Breast epithelium (tissue), 4 donors: Measurements from ENCODE around the gene TMEM79. TPM values are rescaled to one million over a fixed set of nuclear protein-coding genes. Genes with fewer than 3 reads are reported as not detected.

ENCODE experiments used
- DNase-seq, 2 donors: peaks; one replicate each; pipeline ENCODE4 v3.0.0-alpha.2; 2019; ENCODE audit warnings: low spot score in 2 of 2
- H3K27ac ChIP-seq, 2 donors: fragments of 200-600 bp; sonication (generic) in 1 of 2; one replicate each; pipeline ENCODE4 v1.5.1; 2016 to 2019; ENCODE audit warnings: mild to moderate bottlenecking in 1 of 2
- H3K27me3 ChIP-seq, 2 donors: fragments of 200-600 bp; sonication (generic) in 1 of 2; one replicate each; pipeline versions ENCODE4 v1.5.1 to v1.6.0; 2017 to 2019; ENCODE audit warnings: control low read depth in 1 of 2, mild to moderate bottlenecking in 1 of 2
- H3K36me3 ChIP-seq: fragments of 200-600 bp; one replicate; pipeline ENCODE4 v1.5.1; 2019
- H3K4me1 ChIP-seq, 2 donors: fragments of 200-600 bp; sonication (generic); one replicate each; pipeline ENCODE4 v1.5.1; 2016 to 2019; ENCODE audit warnings: control low read depth in 1 of 2
- H3K4me3 ChIP-seq, 3 donors: fragments of 200-600 bp; sonication (generic); 1 replicate in 2 of 3; 2 replicates in 1 of 3; pipeline ENCODE4 v1.5.1; 2016 to 2019; ENCODE audit warnings: mild to moderate bottlenecking in 3 of 3, moderate library complexity in 2 of 3
- H3K9me3 ChIP-seq, 2 donors: fragments of 200-600 bp; sonication (generic) in 1 of 2; one replicate each; pipeline ENCODE4 v1.5.1; 2016 to 2019; ENCODE audit warnings: control low read depth in 1 of 2
- POLR2A ChIP-seq: fragments of 450-650 bp; IDR thresholded peaks from one replicate; pipeline ENCODE4 v1.6.1; 2016; ENCODE audit warnings: antibody characterized with exemption, mild to moderate bottlenecking, moderate library complexity
- POLR2AphosphoS5 ChIP-seq, 3 donors: sonication (generic); formaldehyde crosslinking; IDR thresholded peaks; one replicate each; pipeline ENCODE4 v1.6.1; 2017; ENCODE audit warnings: antibody characterized with exemption in 3 of 3
- intact Hi-C: fragments of 100-400 bp; cut with DNase I; formaldehyde crosslinking; loops from one replicate; pipeline ENCODE4 v1.15.1; 2023; ENCODE audit warnings: low total_unique reads
- total RNA-seq, 3 donors: library from RNA; depleted of rRNA; stranded (reverse); fragments of >200 nt; gene quantifications; one replicate each; pipeline ENCODE4 v1.1.0, GENCODE V29; 2016
- TF ChIP-seq, protein P1 (sequence below), 3 donors: fragments of 450-650 bp; IDR thresholded peaks; one replicate each; pipeline ENCODE4 v1.5.1; 2016 to 2017; ENCODE audit warnings: antibody characterized with exemption in 3 of 3, mild to moderate bottlenecking in 3 of 3, moderate library complexity in 3 of 3

Gene TMEM79
- total RNA-seq, 3 donors from 2014 or later: 1.3 to 7.8 (median 4.9) TPM

DNA sequence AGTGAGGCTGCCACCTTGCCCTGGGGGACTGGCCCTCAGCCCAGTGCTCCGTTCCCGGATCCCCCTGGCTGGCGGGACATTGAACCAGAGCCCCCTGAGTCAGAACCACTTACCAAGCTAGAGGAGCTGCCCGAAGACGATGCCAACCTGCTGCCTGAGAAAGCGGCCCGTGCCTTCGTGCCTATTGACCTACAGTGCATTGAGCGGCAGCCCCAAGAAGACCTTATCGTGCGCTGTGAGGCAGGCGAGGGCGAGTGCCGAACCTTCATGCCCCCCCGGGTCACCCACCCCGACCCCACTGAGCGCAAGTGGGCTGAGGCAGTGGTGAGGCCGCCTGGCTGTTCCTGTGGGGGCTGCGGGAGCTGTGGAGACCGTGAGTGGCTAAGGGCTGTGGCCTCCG lies 1.3 kb downstream of the TMEM79 start:
- TF ChIP-seq POLR2A (no peak), POLR2AphosphoS5 (IDR thresholded peaks at IDR 0.05) (no peak)
- TF ChIP-seq, protein P1, sequence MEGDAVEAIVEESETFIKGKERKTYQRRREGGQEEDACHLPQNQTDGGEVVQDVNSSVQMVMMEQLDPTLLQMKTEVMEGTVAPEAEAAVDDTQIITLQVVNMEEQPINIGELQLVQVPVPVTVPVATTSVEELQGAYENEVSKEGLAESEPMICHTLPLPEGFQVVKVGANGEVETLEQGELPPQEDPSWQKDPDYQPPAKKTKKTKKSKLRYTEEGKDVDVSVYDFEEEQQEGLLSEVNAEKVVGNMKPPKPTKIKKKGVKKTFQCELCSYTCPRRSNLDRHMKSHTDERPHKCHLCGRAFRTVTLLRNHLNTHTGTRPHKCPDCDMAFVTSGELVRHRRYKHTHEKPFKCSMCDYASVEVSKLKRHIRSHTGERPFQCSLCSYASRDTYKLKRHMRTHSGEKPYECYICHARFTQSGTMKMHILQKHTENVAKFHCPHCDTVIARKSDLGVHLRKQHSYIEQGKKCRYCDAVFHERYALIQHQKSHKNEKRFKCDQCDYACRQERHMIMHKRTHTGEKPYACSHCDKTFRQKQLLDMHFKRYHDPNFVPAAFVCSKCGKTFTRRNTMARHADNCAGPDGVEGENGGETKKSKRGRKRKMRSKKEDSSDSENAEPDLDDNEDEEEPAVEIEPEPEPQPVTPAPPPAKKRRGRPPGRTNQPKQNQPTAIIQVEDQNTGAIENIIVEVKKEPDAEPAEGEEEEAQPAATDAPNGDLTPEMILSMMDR (IDR thresholded peaks at IDR 0.05): no peak
- intact Hi-C loops: no loop called here
- no peaks in the 10 kb centered on the region for H3K36me3 ChIP-seq
- H3K4me1 ChIP-seq: peaks cover 0 to 18% of the 10 kb centered on the region in 2 donors
- DNase-seq: no peak
- H3K9me3 ChIP-seq: no peaks in the 10 kb centered on the region
- no peaks in the 10 kb centered on the region for H3K27me3 ChIP-seq
- no peak overlapping the region for H3K4me3 ChIP-seq
- peak overlapping the region; percentile 57 to 60 for H3K27ac ChIP-seq

DNA sequence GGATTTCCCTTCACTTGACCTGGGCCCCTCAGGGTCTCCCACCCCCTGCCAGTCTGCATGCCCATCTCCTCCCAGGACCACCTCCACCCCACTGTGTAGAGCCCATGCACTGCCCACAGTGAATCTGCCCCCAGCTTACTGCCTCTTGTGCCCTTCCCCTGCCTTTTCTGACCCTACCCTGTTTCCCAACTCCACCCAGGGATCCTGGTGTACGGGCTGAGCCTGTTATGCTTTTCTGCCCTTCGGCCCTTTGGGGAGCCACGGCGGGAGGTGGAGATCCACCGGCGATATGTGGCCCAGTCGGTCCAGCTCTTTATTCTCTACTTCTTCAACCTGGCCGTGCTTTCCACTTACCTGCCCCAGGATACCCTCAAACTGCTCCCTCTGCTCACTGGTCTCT lies 1.9 kb downstream of the TMEM79 start:
- TF ChIP-seq, protein P1 (IDR thresholded peaks at IDR 0.05): no peak
- no peak for TF ChIP-seq POLR2A
- Histone ChIP-seq H3K4me3 (no peak overlapping the region), H3K4me1 (peaks cover 0 to 17% of the 10 kb centered on the region in 2 donors), H3K27me3 (no peaks in the 10 kb centered on the region), H3K36me3 (no peaks in the 10 kb centered on the region), H3K27ac (no peak overlapping the region), H3K9me3 (no peaks in the 10 kb centered on the region)
- intact Hi-C loops: no loop called here
- no peak for DNase-seq

GRCh38 chr1:156289857-156290256 lies 5.7 kb downstream of the TMEM79 start:
- intact Hi-C loops: no loop called here
- no peak for DNase-seq
- Histone ChIP-seq H3K9me3 (no peaks in the 10 kb centered on the region), H3K4me1 (peaks cover 0 to 2% of the 10 kb centered on the region in 2 donors), H3K36me3 (no peaks in the 10 kb centered on the region), H3K27me3 (no peaks in the 10 kb centered on the region), H3K27ac (no peak overlapping the region), H3K4me3 (no peak overlapping the region)
- no peak for TF ChIP-seq POLR2A
- TF ChIP-seq POLR2AphosphoS5 (IDR thresholded peaks at IDR 0.05): no peak
- TF ChIP-seq, protein P1 (IDR thresholded peaks at IDR 0.05): no peak

DNA sequence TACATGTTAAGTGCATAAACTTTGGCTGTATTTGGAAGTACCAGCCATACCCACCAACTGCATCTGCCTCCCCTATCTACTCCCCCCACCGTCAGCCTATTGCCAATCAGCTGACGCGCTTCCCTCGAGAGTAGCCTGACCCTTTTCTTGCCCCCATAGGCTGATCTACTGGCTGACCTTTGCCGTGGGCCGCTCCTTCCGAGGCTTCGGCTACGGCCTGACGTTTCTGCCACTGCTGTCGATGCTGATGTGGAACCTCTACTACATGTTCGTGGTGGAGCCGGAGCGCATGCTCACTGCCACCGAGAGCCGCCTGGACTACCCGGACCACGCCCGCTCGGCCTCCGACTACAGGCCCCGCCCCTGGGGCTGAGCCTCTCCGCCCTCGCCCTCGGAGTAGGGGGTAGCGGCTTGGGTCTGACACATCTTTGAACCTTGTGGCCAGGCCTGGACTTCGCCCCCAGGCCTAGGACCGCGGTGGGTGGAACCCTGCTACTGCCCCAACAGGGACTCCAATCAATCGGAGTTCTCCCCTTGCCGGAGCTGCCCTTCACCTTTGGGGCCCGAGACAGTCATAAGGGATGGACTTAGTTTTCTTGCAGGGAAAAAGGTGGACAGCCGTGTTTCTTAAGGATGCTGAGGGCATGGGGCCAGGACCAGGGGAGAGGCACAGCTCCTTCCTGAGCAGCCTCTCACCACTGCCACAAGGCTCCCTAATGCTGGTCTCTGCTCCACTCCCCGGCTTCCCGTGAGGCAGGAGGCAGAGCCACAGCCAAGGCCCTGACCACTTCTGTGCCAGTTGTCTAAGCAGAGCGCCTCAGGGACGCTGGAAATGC lies 7.3 kb downstream of the TMEM79 start:
- DNase-seq: peak; percentile 70 to 74
- H3K27ac ChIP-seq: peak overlapping the region; percentile 72 to 90
- TF ChIP-seq, protein P1 (IDR thresholded peaks at IDR 0.05): no peak
- TF ChIP-seq POLR2A (no peak), POLR2AphosphoS5 (IDR thresholded peaks at IDR 0.05) (peak in 1 of 3 donors; percentile 57)

DNA sequence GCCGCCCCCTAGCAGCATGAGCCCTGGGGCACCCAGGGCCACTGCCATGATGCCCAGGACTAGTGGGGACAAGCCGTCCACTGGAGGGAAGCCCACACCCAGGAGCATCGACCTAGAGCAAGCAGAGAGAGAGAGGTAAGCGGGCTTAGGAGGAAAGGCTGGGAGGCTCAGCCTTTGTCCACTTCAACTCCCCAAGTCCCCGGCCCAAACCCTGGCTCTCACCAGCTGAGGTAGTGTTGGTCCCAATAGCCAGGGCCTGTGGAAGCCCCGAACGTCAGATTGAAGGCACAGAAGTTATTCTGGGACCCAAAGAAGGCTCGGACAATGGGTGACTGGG lies 8.9 kb downstream of the TMEM79 start:
- Histone ChIP-seq H3K4me1 (peaks cover 0 to 3% of the 10 kb centered on the region in 2 donors), H3K36me3 (no peaks in the 10 kb centered on the region), H3K9me3 (no peaks in the 10 kb centered on the region), H3K27ac (peak overlapping the region in 1 of 2 donors; percentile 62), H3K27me3 (no peaks in the 10 kb centered on the region), H3K4me3 (no peak overlapping the region)
- DNase-seq: no peak
- TF ChIP-seq POLR2AphosphoS5 (IDR thresholded peaks at IDR 0.05): no peak
- TF ChIP-seq, protein P1 (IDR thresholded peaks at IDR 0.05): no peak
- TF ChIP-seq POLR2A: no peak
- intact Hi-C loops: loop anchor here (2.0 kb wide), 1 partner anchor 210 kb away; the partner anchor contains the start of gene MEX3A

More for the DNA sequence above, 7.3 kb downstream of the TMEM79 start:
- Histone ChIP-seq H3K27me3 (no peaks in the 10 kb centered on the region), H3K4me1 (peaks cover 0 to 3% of the 10 kb centered on the region in 2 donors), H3K4me3 (peak overlapping the region; percentile 40 to 68 (median 51)), H3K36me3 (no peaks in the 10 kb centered on the region), H3K9me3 (no peaks in the 10 kb centered on the region)
- intact Hi-C loops: loop anchor here (2.0 kb wide), 1 partner anchor 209 kb away; the partner anchor contains the start of gene MEX3A
